GM12892 (cell line): Measurements from ENCODE around the gene DLGAP1.

Source experiments
- POLR2A ChIP-seq: IDR thresholded peaks from 2 replicates; pipeline ENCODE4 v1.6.1; 2011; ENCODE audit warnings: low read depth, low read length, control low read depth
- POLR2AphosphoS5 ChIP-seq: IDR thresholded peaks from 2 replicates; pipeline ENCODE4 v1.6.1; 2011; ENCODE audit warnings: low read depth, low read length, control low read depth

DNA sequence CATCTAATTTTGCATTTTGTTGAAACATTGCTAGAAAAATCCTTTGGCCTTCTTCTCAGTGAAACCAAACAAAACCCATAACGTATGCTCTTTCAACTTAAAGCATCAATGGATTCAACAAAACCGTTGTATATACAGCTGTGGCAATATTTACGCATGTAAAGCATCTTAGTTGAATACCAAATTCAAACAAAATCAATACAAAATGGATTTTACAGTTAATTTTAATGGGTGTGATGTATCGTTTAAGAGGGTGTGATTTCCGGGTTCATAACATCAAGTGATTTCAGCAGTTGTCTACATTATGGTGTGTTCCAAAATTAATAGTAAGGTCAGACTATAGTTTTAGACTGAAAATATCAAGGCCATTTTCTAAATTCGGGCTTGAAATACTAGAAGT lies 806.9 kb downstream of the DLGAP1 start:
- TF ChIP-seq POLR2A (no peak), POLR2AphosphoS5 (no peak)
